Activated CD4-positive, alpha-beta memory T cell treated with anti-CD3 and anti-CD28 coated beads, Interleukin-2, amount 10 ng/mL, durations not matched to agents 7 days and 5 days (primary cell): ENCODE measurements around the gene RAB11B. TPM values are rescaled to one million over a fixed set of nuclear protein-coding genes. Genes with fewer than 3 reads are reported as not detected.
A peak's percentile ranks its signal among the peaks of the same experiment; 100 is the strongest.

Experiments
- CTCF ChIA-PET: fragments of 350-600 bp; sonication (Branson Sonifier 250); formaldehyde crosslinking; loops from one replicate; lab custom pipeline; 2021; ENCODE audit warnings: antibody characterized with exemption, inconsistent platforms; lab: Charles Lee
- POLR2A ChIA-PET: fragments of 350-600 bp; sonication (Branson Sonifier 250); formaldehyde crosslinking; loops from one replicate; lab custom pipeline; 2021; ENCODE audit warnings: antibody characterized with exemption; lab: Charles Lee
- DNase-seq: peaks from one replicate; pipeline ENCODE4 v3.0.0-alpha.2; 2020
- H3K27ac Mint-ChIP-seq: one replicate; pipeline ENCODE4 v1.8.0; 2021; ENCODE audit warnings: mild to moderate bottlenecking, mixed read lengths
- H3K27me3 Mint-ChIP-seq: one replicate; pipeline ENCODE4 v1.8.0; 2021; ENCODE audit warnings: mixed read lengths
- H3K36me3 Mint-ChIP-seq: one replicate; pipeline ENCODE4 v1.8.0; 2021; ENCODE audit warnings: low read depth, mixed read lengths
- H3K4me1 Mint-ChIP-seq: one replicate; pipeline ENCODE4 v1.8.0; 2021; ENCODE audit warnings: mixed read lengths
- H3K4me3 Mint-ChIP-seq: one replicate; pipeline ENCODE4 v1.8.0; 2021; ENCODE audit warnings: mild to moderate bottlenecking, mixed read lengths
- H3K9me3 Mint-ChIP-seq: one replicate; pipeline ENCODE4 v1.8.0; 2021; ENCODE audit warnings: mixed read lengths
- total RNA-seq, 2 experiments: library from RNA; stranded (reverse); gene quantifications; one replicate each; pipeline ENCODE4 v1.2.3, GENCODE V29; 2021

The RAB11B gene
- total RNA-seq, 2 experiments from 2014 or later = 90.9 to 93.7 TPM

DNA sequence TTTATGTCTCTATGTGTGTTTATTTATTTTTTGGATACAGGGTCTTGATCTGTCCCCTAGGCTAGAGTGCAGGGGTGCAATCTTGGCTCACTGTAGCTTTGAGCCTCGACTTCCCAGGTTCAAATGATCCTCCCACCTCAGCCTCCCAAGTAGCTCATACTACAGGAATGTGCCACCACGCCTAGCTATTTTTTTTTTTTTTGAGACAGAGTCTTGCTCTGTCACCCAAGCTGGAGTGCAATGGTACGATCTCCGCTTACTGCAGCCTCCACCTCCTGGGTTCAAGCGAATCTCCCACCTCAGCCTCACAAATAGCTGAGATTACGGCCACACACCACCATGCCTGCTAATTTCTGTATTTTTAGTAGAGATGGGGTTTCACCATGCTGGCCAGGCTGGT, 31.2 kb upstream of the RAB11B start:
- DNase-seq = no peak
- no peak overlapping the region for H3K4me3 Mint-ChIP-seq
- no peaks in the 10 kb centered on the region for H3K36me3 Mint-ChIP-seq
- CTCF ChIA-PET = no interaction called here
- H3K27me3 Mint-ChIP-seq = peaks cover 17% of the 10 kb centered on the region
- no peak overlapping the region for H3K27ac Mint-ChIP-seq
- H3K4me1 Mint-ChIP-seq = peaks cover 21% of the 10 kb centered on the region
- POLR2A ChIA-PET = interaction anchor here (1.2 kb wide), 1 partner anchor 149 kb away, joined by 3 read pairs; no protein-coding TSS in a partner anchor
- no peaks in the 10 kb centered on the region for H3K9me3 Mint-ChIP-seq

DNA sequence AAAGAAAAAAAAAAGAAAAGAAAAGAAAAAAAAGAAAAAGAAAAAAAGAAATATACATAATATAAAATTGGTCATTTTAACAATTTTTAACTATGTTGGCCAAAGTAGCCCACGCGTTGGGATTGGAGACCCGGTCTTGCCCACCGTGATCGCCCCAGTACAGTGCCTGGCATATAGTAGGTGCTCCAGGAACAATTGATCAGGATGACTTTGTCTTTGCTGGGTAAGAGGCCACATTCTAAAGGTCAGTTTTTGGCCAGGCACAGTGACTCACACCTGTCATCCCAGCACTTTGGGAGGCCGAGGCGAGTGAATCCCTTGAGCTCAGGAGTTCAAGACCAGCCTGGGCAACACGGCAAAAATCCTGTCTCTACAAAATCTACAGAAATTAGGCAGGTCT, 30.0 kb upstream of the RAB11B start:
- ChIA-PET POLR2A (no interaction called here), CTCF (no interaction called here)
- no peak overlapping the region for H3K27ac Mint-ChIP-seq

DNA sequence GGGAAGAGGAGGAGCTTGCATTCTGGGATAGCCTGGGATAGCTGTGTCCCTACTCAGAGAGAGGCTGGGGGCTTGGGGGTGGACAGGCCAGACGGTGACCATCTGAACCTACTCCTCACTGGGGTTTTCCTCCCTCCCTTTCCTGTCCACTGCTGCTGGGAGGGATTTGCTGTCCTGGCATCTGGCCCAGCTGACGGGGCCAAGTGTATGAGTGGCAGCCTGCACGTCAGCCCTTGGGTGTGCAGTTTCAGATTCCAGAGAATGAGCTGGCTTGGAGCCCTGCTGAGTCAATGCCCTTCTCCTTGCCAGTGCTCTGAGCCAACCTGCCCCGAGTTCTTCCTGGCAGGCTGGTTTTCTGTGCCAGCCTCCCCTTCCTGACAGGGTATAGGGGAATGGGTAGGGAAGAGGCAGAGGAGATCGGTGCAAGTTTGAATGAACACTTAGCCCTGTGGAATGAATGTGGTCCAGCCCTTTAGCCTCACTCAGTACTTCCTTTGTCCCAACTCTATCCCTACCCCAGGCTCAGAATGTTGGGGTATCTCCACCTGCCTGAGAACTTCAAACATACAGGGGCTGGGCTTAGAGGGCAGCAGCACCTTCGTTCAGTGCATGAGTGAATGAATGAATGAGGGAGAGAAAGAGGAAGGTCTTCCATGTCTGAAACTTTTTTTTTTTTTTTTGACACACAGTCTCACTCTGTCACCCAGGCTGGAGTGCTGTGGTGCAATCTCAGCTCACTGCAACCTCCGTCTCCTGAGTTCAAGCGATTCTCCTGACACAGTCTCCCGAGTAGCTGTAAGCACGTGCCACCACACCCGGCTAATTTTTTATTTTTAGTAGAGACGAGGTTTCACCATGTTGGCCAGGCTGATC, 28.0 kb upstream of the RAB11B start:
- Mint-ChIP-seq H3K4me1 (peaks cover 16% of the 10 kb centered on the region), H3K27me3 (peaks cover 39% of the 10 kb centered on the region), H3K9me3 (no peaks in the 10 kb centered on the region), H3K36me3 (no peaks in the 10 kb centered on the region), H3K27ac (no peak overlapping the region), H3K4me3 (peak overlapping the region; percentile 6)
- POLR2A ChIA-PET = interaction anchor here (1.0 kb wide), 1 partner anchor 27 kb away, joined by 3 read pairs; no protein-coding TSS in a partner anchor
- CTCF ChIA-PET = interaction anchor here (2.2 kb wide), 1 partner anchor 9 kb away, joined by 17 read pairs; no protein-coding TSS in a partner anchor
- no peak for DNase-seq

More for the DNA sequence above, 30.0 kb upstream of the RAB11B start:
- peaks cover 22% of the 10 kb centered on the region for H3K27me3 Mint-ChIP-seq
- no peaks in the 10 kb centered on the region for H3K36me3 Mint-ChIP-seq
- no peak overlapping the region for H3K4me3 Mint-ChIP-seq
- no peaks in the 10 kb centered on the region for H3K9me3 Mint-ChIP-seq
- DNase-seq = no peak
- H3K4me1 Mint-ChIP-seq = peaks cover 24% of the 10 kb centered on the region

DNA sequence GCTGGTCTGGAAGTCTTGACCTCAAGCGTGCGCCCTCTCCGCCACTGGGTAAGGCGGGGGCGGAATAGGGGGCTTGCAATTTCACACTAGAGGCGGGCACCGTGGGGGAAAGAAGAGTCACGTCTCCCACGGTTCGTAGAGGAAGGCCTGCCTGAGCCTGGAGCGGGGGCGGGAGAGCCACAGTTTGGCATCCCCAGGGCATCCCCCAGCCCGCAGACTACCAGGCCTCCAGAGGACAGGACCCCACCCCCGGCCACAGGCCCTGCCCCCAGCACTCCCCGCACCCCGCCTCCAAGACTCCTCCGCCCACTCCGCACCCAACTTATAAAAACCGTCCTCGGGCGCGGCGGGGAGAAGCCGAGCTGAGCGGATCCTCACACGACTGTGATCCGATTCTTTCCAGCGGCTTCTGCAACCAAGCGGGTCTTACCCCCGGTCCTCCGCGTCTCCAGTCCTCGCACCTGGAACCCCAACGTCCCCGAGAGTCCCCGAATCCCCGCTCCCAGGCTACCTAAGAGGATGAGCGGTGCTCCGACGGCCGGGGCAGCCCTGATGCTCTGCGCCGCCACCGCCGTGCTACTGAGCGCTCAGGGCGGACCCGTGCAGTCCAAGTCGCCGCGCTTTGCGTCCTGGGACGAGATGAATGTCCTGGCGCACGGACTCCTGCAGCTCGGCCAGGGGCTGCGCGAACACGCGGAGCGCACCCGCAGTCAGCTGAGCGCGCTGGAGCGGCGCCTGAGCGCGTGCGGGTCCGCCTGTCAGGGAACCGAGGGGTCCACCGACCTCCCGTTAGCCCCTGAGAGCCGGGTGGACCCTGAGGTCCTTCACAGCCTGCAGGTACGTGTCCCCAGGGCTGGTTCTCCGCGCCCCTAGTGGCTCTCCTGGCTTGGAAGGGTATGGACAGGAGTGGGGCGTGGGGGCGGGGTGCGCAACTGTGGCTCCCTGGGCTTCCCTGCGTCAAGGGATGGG, 26.1 kb upstream of the RAB11B start, which contains the start of gene ANGPTL4:
ANGPTL4 (plus strand) TSS at position 353 of the 969 bp plus-strand sequence; CDS start at position 520, 167 bp downstream.
- POLR2A ChIA-PET = interaction anchor here (0.8 to 1.7 kb wide), 4 partner anchors 9 to 214 kb away, joined by 3 to 5 read pairs (median 3); no protein-coding TSS in a partner anchor
- Mint-ChIP-seq H3K36me3 (no peaks in the 10 kb centered on the region), H3K4me1 (peaks cover 16% of the 10 kb centered on the region), H3K27me3 (peaks cover 46% of the 10 kb centered on the region), H3K9me3 (no peaks in the 10 kb centered on the region), H3K4me3 (peak within 1 kb of the TSS; percentile 82), H3K27ac (peak within 1 kb of the TSS; percentile 56)
- CTCF ChIA-PET = interaction anchor here (0.6 to 2.2 kb wide), 3 partner anchors 11 to 538 kb away, joined by 3 to 17 read pairs (median 3); no protein-coding TSS in a partner anchor
- DNase-seq = peak; percentile 64

DNA sequence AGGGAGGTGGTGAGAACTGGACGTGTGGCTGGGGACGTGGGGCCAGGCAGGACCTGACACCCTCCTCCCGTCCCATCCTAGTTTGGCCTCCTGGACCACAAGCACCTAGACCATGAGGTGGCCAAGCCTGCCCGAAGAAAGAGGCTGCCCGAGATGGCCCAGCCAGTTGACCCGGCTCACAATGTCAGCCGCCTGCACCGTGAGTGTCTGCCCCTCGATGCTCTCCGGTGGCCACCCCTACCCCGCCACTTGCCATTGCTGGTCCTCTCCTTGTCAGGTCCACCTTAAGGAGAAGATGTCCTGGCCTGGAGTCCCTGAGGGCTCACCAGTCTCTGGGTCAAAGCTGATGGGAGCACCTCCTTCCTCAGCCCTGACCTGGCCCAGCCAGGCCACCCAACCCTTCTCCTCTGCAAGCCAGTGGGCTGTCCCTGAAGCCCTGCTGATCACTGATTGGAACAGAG, 24.0 kb upstream of the RAB11B start:
- Mint-ChIP-seq H3K27me3 (peaks cover 46% of the 10 kb centered on the region), H3K4me3 (no peak overlapping the region), H3K36me3 (no peaks in the 10 kb centered on the region), H3K9me3 (no peaks in the 10 kb centered on the region), H3K27ac (no peak overlapping the region), H3K4me1 (peaks cover 16% of the 10 kb centered on the region)
- no peak for DNase-seq
- CTCF ChIA-PET = interaction anchor here (0.7 kb wide), 1 partner anchor 11 kb away, joined by 3 read pairs; no protein-coding TSS in a partner anchor
- POLR2A ChIA-PET = no interaction called here

- POLR2A ChIA-PET = no interaction called here
- Mint-ChIP-seq H3K4me3 (no peak overlapping the region), H3K36me3 (no peaks in the 10 kb centered on the region), H3K4me1 (peaks cover 14% of the 10 kb centered on the region), H3K27me3 (peaks cover 43% of the 10 kb centered on the region), H3K9me3 (no peaks in the 10 kb centered on the region), H3K27ac (no peak overlapping the region)
- CTCF ChIA-PET = interaction anchor here (0.7 kb wide), 1 partner anchor 12 kb away, joined by 3 read pairs; no protein-coding TSS in a partner anchor
- no peak for DNase-seq
These were observed 23.2 kb upstream of the RAB11B start for GRCh38 chr19:8366961-8367326.

DNA sequence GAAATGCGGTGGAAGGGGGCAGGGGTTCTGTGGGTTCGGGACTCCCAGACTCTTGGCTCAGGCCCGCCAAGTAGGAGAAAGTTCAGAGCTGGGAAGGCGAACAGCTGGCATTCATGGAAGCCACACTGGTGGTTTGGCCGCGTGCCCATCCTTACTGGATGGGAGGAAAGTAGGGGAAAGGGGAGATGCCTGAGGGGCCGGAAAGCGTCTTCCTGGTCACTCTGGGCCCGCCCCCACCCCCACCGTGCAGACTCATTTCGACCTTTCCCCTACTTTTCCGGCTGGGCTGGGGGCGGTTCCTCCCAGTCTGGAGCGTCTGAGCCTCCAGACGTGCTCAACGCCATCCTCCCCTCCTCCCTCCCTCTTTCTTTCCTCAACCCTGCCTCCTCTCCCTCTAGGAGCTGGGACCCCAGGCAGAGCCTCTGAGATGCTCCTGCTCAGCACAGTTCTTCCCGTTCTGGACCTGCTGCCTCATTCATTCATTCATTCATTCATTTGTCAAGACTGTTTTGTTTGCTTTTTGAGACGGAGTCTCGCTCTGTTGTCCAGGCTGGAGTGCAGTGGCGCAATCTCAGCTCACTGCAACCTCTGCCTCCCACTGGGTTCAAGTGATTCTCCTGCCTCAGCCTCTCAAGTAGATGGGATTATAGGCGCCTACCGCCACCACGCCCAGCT, 22.7 kb upstream of the RAB11B start:
- ChIA-PET CTCF (interaction anchor here (0.9 kb wide), 1 partner anchor 13 kb away, joined by 3 read pairs; no protein-coding TSS in a partner anchor), POLR2A (no interaction called here)
- Mint-ChIP-seq H3K9me3 (no peaks in the 10 kb centered on the region), H3K27ac (no peak overlapping the region), H3K27me3 (peaks cover 39% of the 10 kb centered on the region), H3K36me3 (no peaks in the 10 kb centered on the region), H3K4me1 (peaks cover 10% of the 10 kb centered on the region), H3K4me3 (no peak overlapping the region)
- no peak for DNase-seq

DNA sequence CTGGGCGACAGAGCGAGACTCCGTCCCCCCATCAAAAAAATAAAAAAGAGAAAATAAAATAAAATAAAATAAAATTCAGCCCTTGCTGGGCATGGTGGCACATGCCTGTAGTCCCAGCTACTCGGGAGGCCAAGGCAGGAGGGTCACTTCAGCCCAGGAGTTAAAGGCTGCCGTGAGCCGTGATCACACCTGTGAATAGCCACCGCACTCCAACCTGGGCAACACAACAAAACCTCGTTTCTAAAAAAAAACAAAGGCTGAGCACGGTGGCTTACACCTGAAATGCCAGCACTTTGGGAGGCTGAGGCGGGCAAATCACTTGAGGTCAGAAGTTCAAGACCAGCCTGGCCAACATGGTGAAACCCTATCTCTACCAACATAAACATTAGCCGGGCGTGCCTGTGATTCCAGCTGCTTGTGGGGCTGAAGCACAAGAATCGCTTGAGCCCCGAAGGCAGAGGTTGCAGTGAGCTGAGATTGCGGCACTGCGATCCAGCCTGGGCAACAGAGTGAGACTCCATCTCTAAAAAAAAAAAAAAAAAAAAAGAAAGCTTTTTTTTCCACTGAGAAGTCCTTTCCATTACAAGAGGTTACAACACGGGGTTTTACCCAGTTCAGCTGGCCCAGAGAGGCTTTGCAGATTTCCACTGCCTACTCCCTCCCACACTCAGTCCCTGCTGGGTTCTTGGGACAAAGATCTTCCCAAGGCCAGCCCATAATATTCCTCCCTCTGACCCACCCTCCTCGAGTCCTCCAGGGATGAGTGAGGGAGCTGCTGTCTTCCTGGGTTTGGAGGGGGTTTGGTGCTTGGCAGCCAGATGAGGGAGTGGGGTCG, 19.8 kb upstream of the RAB11B start:
- Mint-ChIP-seq H3K4me1 (no peaks in the 10 kb centered on the region), H3K36me3 (no peaks in the 10 kb centered on the region), H3K9me3 (no peaks in the 10 kb centered on the region), H3K4me3 (no peak overlapping the region), H3K27me3 (peaks cover 23% of the 10 kb centered on the region), H3K27ac (no peak overlapping the region)
- POLR2A ChIA-PET = interaction anchor here (0.6 kb wide), 1 partner anchor 59 kb away, joined by 3 read pairs; no protein-coding TSS in a partner anchor
- no peak for DNase-seq
- CTCF ChIA-PET = interaction anchor here (0.6 to 1.2 kb wide), 2 partner anchors 16 to 17 kb away, joined by 3 to 4 read pairs; no protein-coding TSS in a partner anchor

DNA sequence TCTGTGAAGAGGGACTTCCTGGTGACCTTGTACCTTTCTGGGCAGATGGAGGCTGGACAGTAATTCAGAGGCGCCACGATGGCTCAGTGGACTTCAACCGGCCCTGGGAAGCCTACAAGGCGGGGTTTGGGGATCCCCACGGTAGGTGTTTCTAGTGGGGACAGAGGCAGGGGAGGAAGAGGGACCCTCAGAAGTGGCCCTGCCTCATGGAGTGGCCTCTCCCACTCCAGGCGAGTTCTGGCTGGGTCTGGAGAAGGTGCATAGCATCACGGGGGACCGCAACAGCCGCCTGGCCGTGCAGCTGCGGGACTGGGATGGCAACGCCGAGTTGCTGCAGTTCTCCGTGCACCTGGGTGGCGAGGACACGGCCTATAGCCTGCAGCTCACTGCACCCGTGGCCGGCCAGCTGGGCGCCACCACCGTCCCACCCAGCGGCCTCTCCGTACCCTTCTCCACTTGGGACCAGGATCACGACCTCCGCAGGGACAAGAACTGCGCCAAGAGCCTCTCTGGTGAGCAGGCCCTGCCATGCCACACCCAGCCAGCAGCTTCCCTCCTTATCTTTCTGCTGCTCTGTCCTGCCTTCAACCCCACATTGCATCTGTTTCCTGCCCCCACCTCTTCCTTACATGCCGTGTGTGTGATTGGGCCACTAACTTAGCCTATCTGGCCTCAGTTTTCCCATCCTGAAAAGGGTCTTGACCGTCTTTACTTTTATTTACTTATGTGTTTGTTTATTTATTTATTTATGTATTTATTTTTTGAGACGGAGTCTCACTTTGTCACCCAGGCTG, 19.0 kb upstream of the RAB11B start:
- Mint-ChIP-seq H3K4me3 (no peak overlapping the region), H3K36me3 (no peaks in the 10 kb centered on the region), H3K27me3 (peaks cover 15% of the 10 kb centered on the region), H3K4me1 (no peaks in the 10 kb centered on the region), H3K9me3 (no peaks in the 10 kb centered on the region), H3K27ac (no peak overlapping the region)
- ChIA-PET CTCF (interaction anchor here (0.6 kb wide), 1 partner anchor 18 kb away, joined by 4 read pairs; no protein-coding TSS in a partner anchor), POLR2A (no interaction called here)
- DNase-seq = no peak

- no peaks in the 10 kb centered on the region for H3K27me3 Mint-ChIP-seq
- no peaks in the 10 kb centered on the region for H3K9me3 Mint-ChIP-seq
- DNase-seq = no peak
- H3K4me3 Mint-ChIP-seq = no peak overlapping the region
- no peak overlapping the region for H3K27ac Mint-ChIP-seq
- ChIA-PET CTCF (no interaction called here), POLR2A (interaction anchor here (1.6 kb wide), 1 partner anchor 10 kb away, joined by 3 read pairs; the partner anchor contains the start of gene ANGPTL4)
- peaks cover 4% of the 10 kb centered on the region for H3K36me3 Mint-ChIP-seq
- H3K4me1 Mint-ChIP-seq = peaks cover 13% of the 10 kb centered on the region
These were observed 16.0 kb upstream of the RAB11B start for GRCh38 chr19:8373867-8374813.
